MCF 10A (cell line): ENCODE results near the gene ULK4. TPM values are rescaled to one million over a fixed set of nuclear protein-coding genes. Genes with fewer than 3 reads are reported as not detected.
A peak's percentile ranks its signal among the peaks of the same experiment; 100 is the strongest.

Experiments used
- BruUV-seq: library from RNA; stranded (reverse); fragments of 400-500 nt; replicated peaks from 2 replicates; lab custom pipeline; 2021; lab: Mats Ljungman, UMichigan
- CTCF ChIA-PET: fragments of 300-600 bp; sonication (Branson Sonifier 250); formaldehyde crosslinking; extraction: SDS; loops from one replicate; lab custom pipeline; 2021; ENCODE audit warnings: antibody characterized with exemption, inconsistent platforms; lab: Yijun Ruan, JAX
- POLR2A ChIA-PET: fragments of 300-600, 350-650 bp; sonication (Branson Sonifier 250); formaldehyde crosslinking; extraction: SDS; loops from one replicate; lab custom pipeline; 2020; ENCODE audit warnings: antibody characterized with exemption, inconsistent platforms; lab: Yijun Ruan, JAX
- DNase-seq: peaks from one replicate; pipeline ENCODE4 v3.0.0-alpha.2; 2018; ENCODE audit not compliant: unreplicated experiment
- H3K27ac Mint-ChIP-seq: one replicate; pipeline ENCODE4 v1.8.0; 2022; ENCODE audit warnings: mild to moderate bottlenecking, low read depth, mixed read lengths; ENCODE audit not compliant: unreplicated experiment
- H3K27me3 Mint-ChIP-seq: one replicate; pipeline ENCODE4 v1.8.0; 2022; ENCODE audit warnings: mixed read lengths; ENCODE audit not compliant: insufficient read depth, unreplicated experiment
- H3K36me3 Mint-ChIP-seq: one replicate; pipeline ENCODE4 v1.8.0; 2022; ENCODE audit warnings: mild to moderate bottlenecking, moderate library complexity, mixed read lengths; ENCODE audit not compliant: insufficient read depth, unreplicated experiment
- H3K4me1 Mint-ChIP-seq: one replicate; pipeline ENCODE4 v1.8.0; 2022; ENCODE audit warnings: mixed read lengths; ENCODE audit not compliant: insufficient read depth, unreplicated experiment
- H3K4me3 Mint-ChIP-seq: one replicate; pipeline ENCODE4 v1.8.0; 2022; ENCODE audit warnings: mild to moderate bottlenecking, moderate library complexity, mixed read lengths; ENCODE audit not compliant: unreplicated experiment
- H3K9me3 Mint-ChIP-seq: one replicate; pipeline ENCODE4 v1.8.0; 2022; ENCODE audit warnings: mixed read lengths; ENCODE audit not compliant: unreplicated experiment
- intact Hi-C: fragments of 100-400 bp; cut with micrococcal nuclease; formaldehyde crosslinking; loops from 2 replicates; pipeline ENCODE4 v1.14.1; 2022
- total RNA-seq: library from RNA; stranded (reverse); gene quantifications from 2 replicates; pipeline ENCODE4 v1.2.3, GENCODE V29; 2022
- TF ChIP-seq, protein P1 (sequence below): fragments of 200-600 bp; IDR thresholded peaks from one replicate; pipeline ENCODE4 v1.8.0; 2022; ENCODE audit warnings: antibody characterized with exemption, mild to moderate bottlenecking; ENCODE audit not compliant: unreplicated experiment

ULK4 gene
- total RNA-seq, 1 experiment from 2014 or later = 7.8 TPM

DNA sequence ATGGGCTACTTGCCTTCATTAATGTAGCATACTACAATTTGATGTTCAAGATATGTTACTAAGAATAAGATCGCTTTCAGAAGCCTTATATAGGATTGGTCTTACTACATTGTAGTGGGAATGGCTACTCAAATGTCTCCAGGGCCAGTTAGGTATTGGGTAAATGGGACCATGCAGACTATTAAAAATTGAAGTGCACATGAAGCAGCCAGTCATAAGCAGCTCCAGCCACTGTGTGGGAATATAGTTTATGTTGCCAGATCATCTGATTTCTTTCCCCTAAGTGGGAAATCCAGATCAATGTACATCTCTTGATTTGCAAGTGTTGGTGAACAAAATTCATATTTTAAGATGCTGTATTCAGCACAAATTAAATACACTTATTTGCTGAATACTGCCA is 757.5 kb downstream of the ULK4 start:
- H3K36me3 Mint-ChIP-seq = peaks cover 8% of the 10 kb centered on the region
- POLR2A ChIA-PET = interaction anchor here (0.9 to 1.9 kb wide), 5 partner anchors 11 to 363 kb away, joined by 3 to 8 read pairs (median 4); no protein-coding TSS in a partner anchor
- H3K9me3 Mint-ChIP-seq = no peaks in the 10 kb centered on the region
- DNase-seq = no peak
- peaks cover 62% of the 10 kb centered on the region for H3K4me1 Mint-ChIP-seq
- TF ChIP-seq, protein P1, sequence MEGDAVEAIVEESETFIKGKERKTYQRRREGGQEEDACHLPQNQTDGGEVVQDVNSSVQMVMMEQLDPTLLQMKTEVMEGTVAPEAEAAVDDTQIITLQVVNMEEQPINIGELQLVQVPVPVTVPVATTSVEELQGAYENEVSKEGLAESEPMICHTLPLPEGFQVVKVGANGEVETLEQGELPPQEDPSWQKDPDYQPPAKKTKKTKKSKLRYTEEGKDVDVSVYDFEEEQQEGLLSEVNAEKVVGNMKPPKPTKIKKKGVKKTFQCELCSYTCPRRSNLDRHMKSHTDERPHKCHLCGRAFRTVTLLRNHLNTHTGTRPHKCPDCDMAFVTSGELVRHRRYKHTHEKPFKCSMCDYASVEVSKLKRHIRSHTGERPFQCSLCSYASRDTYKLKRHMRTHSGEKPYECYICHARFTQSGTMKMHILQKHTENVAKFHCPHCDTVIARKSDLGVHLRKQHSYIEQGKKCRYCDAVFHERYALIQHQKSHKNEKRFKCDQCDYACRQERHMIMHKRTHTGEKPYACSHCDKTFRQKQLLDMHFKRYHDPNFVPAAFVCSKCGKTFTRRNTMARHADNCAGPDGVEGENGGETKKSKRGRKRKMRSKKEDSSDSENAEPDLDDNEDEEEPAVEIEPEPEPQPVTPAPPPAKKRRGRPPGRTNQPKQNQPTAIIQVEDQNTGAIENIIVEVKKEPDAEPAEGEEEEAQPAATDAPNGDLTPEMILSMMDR = no peak
- BruUV-seq = no TSS peak
- no peak overlapping the region for H3K4me3 Mint-ChIP-seq
- no peaks in the 10 kb centered on the region for H3K27me3 Mint-ChIP-seq
- intact Hi-C loops = loop anchor here (5.0 to 10.0 kb wide), 5 partner anchors 63 to 730 kb away; partner anchors contain the start of gene ZNF619
- H3K27ac Mint-ChIP-seq = no peak overlapping the region
- CTCF ChIA-PET = interaction anchor here (0.7 to 4.3 kb wide), 3 partner anchors 132 to 622 kb away, joined by 3 to 37 read pairs (median 9); no protein-coding TSS in a partner anchor

DNA sequence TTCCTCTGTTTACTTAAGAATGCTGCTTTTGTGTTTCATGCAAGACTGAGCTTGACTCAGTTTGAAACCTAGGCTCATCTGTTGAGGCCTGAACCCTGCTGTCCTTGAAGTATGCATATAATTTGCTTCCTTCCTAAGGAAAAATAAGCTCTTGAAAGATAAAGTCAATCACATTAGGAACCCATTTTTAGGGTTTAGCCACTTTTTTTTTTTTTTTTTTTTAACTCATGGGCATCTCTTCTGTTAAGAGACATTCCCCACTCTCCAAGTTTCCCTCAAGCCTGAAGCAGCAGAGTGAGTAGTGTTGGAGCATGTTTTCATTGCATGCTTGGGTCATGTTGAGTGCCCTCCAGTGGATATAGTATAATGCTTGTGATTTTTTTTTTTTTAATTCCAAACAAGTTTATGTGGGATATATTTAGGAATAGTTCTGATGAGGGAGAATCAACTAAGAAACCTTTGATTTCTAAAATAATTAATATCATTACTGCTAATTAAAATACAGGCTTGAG is 759.0 kb downstream of the ULK4 start:
- Mint-ChIP-seq H3K9me3 (no peaks in the 10 kb centered on the region), H3K36me3 (peaks cover 8% of the 10 kb centered on the region), H3K4me1 (peaks cover 48% of the 10 kb centered on the region), H3K27ac (peak overlapping the region; percentile 74), H3K27me3 (no peaks in the 10 kb centered on the region), H3K4me3 (peak overlapping the region; percentile 82)
- ChIA-PET CTCF (interaction anchor here (0.5 to 4.3 kb wide), 31 partner anchors 8 to 1629 kb away, joined by 3 to 37 read pairs (median 4); no protein-coding TSS in a partner anchor), POLR2A (interaction anchor here (0.6 to 1.3 kb wide), 9 partner anchors 9 to 1323 kb away, joined by 3 to 4 read pairs (median 3); no protein-coding TSS in a partner anchor)
- peak; percentile 76 for DNase-seq
- BruUV-seq = no TSS peak
- intact Hi-C loops = loop anchor here (1.0 to 10.0 kb wide), 8 partner anchors 64 to 876 kb away; partner anchors contain the start of gene ZNF619
- TF ChIP-seq, protein P1 = peak; percentile 22

- intact Hi-C loops = loop anchor here (2.0 to 10.0 kb wide), 7 partner anchors 65 to 875 kb away; partner anchors contain the start of gene ZNF619
These were observed 759.6 kb downstream of the ULK4 start for GRCh38 chr3:41202075-41202833.

More at GRCh38 chr3:41202075-41202833, 759.6 kb downstream of the ULK4 start:
- no TSS peak for BruUV-seq
- Mint-ChIP-seq H3K9me3 (no peaks in the 10 kb centered on the region), H3K36me3 (peaks cover 8% of the 10 kb centered on the region), H3K27me3 (no peaks in the 10 kb centered on the region), H3K4me3 (peak overlapping the region; percentile 82), H3K4me1 (peaks cover 42% of the 10 kb centered on the region), H3K27ac (peak overlapping the region; percentile 74)
- TF ChIP-seq, protein P1 = no peak
- ChIA-PET POLR2A (interaction anchor here (0.6 to 3.8 kb wide), 12 partner anchors 11 to 1322 kb away, joined by 3 to 23 read pairs (median 4); no protein-coding TSS in a partner anchor), CTCF (interaction anchor here (0.5 to 4.3 kb wide), 35 partner anchors 9 to 1628 kb away, joined by 3 to 37 read pairs (median 3); no protein-coding TSS in a partner anchor)
- DNase-seq = peak; percentile 20
